Epithelial cell of proximal tubule (primary cell): ENCODE data around the gene CBX2. TPM values are rescaled to one million over a fixed set of nuclear protein-coding genes. Genes with fewer than 3 reads are reported as not detected.
"Not testable (repeated sequence)": the region's sequence is repeated elsewhere in the genome, so short reads cannot be mapped to it uniquely, and the experiment has no call there.

Experiments
- DNase-seq: peaks from one replicate; pipeline ENCODE4 v3.0.0-alpha.2; 2011; ENCODE audit warnings: low read depth
- H3K4me3 ChIP-seq: 2 replicates; pipeline ENCODE4 v1.5.1; 2011; ENCODE audit warnings: low read depth, mild to moderate bottlenecking, low read length
- total RNA-seq: library from RNA; depleted of rRNA; stranded (reverse); fragments of >200 nt; gene quantifications from 2 replicates; pipeline ENCODE4 v1.2.3, GENCODE V29; 2015
- TF ChIP-seq, protein P1 (sequence below): conservative IDR thresholded peaks from 2 replicates; pipeline ENCODE4 v1.5.1; 2012; ENCODE audit warnings: low read depth, mild to moderate bottlenecking, low read length

Gene CBX2
- total RNA-seq, 1 donor from 2014 or later, result 7.6 TPM

DNA sequence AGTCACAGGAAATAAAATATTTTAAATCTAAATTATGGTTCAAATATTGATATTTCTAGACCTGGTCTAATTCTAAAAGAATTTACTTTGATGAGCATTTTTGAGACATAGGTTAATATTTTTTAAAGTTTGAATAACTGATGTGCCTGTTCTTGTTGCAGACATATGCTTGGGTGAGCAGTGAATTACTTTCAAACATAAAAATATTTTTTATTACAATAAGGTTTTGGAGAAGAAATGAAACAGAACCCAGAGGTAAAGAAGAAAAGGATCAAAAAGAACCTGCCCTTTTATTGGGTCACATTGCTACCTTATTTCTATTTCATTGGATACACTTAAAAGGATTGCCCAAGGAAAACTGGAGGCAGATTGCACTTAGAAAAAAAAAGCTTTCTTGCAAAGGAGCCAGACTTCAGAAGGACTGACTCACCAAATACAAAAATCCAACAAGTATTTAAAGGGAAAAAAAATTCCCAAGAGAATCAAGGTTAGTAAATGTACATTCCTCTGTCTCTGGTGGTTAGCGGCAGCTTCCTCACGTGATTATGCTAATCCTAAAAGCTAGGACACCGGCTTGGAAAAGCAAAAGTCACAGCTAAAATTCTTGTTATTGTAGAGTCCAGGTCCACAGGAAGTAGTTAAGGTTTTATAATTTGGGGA lies 28.7 kb upstream of the CBX2 start:
- TF ChIP-seq, protein P1, sequence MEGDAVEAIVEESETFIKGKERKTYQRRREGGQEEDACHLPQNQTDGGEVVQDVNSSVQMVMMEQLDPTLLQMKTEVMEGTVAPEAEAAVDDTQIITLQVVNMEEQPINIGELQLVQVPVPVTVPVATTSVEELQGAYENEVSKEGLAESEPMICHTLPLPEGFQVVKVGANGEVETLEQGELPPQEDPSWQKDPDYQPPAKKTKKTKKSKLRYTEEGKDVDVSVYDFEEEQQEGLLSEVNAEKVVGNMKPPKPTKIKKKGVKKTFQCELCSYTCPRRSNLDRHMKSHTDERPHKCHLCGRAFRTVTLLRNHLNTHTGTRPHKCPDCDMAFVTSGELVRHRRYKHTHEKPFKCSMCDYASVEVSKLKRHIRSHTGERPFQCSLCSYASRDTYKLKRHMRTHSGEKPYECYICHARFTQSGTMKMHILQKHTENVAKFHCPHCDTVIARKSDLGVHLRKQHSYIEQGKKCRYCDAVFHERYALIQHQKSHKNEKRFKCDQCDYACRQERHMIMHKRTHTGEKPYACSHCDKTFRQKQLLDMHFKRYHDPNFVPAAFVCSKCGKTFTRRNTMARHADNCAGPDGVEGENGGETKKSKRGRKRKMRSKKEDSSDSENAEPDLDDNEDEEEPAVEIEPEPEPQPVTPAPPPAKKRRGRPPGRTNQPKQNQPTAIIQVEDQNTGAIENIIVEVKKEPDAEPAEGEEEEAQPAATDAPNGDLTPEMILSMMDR, result no peak
- peak; percentile 10 for DNase-seq
- no peak overlapping the region for H3K4me3 ChIP-seq

DNA sequence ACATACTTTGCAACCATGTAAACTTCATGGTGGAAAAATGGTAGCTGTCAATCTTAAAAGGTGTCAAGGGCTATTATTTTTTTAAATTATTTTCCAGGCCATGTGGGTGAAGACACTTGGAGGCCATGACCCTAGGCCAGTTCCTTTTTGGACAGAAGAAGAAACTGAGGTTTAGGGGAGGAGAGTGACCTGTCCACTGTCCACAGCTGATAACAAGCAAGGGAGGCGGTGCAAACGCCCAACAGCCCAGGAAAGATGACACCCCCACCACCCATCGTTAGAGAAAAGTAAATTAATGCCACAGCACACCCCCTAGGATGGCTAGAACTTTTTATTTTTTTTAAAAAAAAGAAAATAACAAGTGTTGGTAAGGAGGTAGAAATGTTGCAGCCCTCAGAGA lies 28.0 kb upstream of the CBX2 start:
- no peak overlapping the region for H3K4me3 ChIP-seq
- TF ChIP-seq, protein P1, result no peak

DNA sequence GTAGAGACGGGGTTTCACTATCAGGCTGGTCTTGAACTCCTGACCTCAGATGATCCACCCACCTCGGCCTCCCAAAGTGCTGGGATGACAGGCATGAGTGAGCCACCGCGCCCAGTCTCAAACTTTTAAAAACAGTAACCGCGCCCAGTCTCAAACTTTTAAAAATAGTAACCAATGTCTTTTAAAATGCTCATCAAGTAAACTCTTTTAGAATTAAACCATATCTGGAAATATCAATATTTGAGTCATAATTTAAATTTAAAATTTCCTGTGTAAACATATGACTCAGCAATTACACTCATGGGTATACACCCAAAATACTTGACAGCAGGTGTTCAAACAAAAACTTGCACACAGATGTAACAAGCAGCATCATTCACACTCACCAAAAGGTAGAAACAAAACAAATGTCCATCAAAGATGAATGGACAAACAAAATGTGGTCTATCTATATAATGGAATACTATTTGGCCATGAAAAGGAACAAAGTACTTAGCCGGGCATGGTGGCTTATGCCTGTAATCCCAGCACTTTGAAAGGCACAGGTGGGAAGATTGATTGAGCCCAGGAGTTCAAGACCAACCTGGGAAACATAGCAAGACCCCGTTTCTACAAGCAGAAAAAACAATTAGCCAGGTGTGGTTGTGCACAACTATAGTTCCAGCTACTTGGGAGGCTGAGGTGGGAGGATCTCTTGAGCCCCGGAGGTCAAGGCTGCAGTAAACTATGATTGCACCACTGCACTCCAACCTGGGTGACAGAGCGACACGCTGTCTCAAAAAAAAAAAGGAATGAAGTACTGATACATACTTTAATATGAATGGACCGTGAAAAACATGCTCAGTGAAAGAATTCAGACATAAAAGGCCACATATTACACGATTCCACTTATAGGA lies 27.1 kb upstream of the CBX2 start:
- TF ChIP-seq, protein P1, result no peak
- DNase-seq, result no peak
- H3K4me3 ChIP-seq, result no peak overlapping the region

More for the DNA sequence above, 28.0 kb upstream of the CBX2 start:
- DNase-seq, result no peak

DNA sequence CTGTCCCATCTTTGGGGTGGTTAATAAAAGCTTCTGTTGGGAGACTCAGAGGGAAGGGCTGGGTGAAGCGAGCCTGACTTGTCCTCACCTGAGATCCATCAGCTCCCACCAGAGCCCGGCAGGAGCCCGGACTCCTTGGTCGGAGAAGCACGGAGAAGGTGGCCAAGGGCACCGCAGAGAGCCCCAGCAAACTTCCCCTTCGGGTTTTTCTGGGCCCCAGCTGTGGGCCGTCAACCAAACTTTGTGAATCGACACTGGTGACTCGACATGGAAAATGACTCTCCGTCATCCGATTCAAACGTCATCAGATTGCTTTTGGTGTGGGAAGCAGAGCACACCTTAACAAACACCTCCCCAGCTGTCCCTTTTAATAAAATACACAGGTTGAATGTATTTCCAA lies 25.8 kb upstream of the CBX2 start:
- H3K4me3 ChIP-seq, result no peak overlapping the region
- no peak for DNase-seq
- TF ChIP-seq, protein P1, result no peak

DNA sequence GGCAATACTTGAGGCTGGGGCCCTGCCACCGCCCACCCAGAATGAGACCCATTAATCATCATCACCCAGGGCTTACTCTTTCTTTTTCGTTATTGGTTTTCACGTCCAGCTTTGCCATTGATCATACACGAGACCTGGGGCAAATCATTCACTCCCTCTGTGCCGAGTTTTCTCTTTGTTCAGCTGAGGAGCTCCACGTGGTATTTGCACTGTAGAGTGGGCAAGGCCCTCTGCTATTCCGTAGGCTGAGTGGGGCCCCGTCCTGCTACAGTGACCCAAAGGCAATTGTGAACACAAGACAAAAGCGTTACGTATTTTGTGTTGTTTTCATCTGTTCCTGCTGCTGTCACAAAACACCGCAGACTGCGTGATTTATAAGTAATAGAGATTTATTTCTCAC lies 23.6 kb upstream of the CBX2 start:
- TF ChIP-seq, protein P1, result no peak
- no peak overlapping the region for H3K4me3 ChIP-seq
- DNase-seq, result no peak

DNA sequence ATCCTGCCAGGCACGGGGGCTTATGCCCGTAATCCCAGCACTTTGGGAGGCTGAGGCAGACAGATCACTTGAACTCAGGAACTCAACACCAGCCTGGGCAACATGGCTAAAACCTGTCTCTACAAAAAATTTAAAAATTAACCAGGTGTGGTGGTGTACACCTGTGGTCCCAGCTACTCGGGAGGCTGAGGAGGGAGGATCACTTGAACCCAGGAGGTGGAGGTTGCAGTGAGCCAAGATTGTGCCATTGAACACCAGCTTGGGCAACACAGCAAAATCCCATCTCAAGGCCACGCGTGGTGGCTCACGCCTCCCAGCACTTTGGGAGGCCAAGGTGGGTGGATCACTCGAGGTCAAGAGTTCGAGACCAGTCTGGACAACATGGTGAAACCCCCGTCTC lies 23.0 kb upstream of the CBX2 start:
- not testable (repeated sequence) for H3K4me3 ChIP-seq, DNase-seq

DNA sequence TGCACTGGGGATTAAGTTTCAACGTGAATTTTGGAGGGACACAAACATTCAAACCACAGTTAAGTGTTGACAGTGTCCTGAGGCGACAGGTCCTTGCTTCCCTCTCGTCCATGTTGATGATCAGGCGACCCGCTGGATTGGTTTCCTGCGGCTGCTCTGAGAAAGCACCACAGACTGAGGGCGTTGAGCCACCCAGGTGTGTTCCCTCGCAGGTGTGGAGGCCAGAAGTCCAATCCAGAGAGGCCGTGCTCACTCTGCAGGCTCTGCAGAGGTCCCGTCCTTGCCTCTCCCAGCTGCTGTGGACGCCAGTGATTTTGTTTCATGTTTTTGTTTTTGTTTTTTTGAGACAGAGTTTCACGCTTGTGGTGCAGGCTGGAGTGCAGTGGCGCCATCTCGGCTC lies 22.4 kb upstream of the CBX2 start:
- TF ChIP-seq, protein P1, result no peak
- no peak overlapping the region for H3K4me3 ChIP-seq
- no peak for DNase-seq
